ENCODE results near the gene RSAD2. TPM values are rescaled to one million over a fixed set of nuclear protein-coding genes. Genes with fewer than 3 reads are reported as not detected.
A peak's percentile ranks its signal among the peaks of the same experiment; 100 is the strongest.
"Not testable (repeated sequence)": the region's sequence is repeated elsewhere in the genome, so short reads cannot be mapped to it uniquely, and the experiment has no call there.

Gene RSAD2
- total RNA-seq, 1 experiment from 2014 or later, result 6.9 TPM

DNA sequence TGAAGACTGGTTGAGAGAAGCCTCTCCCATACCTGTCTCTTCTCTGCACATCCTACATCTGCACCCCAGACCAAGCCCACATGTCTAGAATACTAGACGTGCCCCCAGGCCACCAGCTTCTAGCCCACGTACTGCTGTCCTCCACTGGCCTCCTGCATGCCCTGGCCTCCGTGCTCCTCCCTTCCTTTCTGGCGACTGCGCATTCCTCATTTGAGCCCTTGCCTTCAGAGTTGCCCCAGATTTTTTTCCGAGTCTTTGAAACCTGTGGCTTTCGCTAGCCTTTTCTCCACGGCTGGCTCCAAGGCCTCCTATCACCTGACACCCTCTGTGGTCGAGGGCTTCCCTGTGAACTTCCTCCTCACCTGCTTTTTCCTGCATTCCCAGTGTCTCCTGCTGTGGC is 50.9 kb downstream of the RSAD2 start:
- Histone ChIP-seq H3K36me3 (no peaks in the 10 kb centered on the region), H3K9me3 (no peaks in the 10 kb centered on the region), H3K4me3 (no peak overlapping the region), H3K27me3 (no peaks in the 10 kb centered on the region)
- no peak for DNase-seq

GRCh38 chr2:6929196-6929819 is 51.7 kb downstream of the RSAD2 start:
- peak; percentile 15 for DNase-seq
- Histone ChIP-seq H3K9me3 (no peaks in the 10 kb centered on the region), H3K27me3 (no peaks in the 10 kb centered on the region), H3K4me3 (no peak overlapping the region), H3K36me3 (no peaks in the 10 kb centered on the region)

DNA sequence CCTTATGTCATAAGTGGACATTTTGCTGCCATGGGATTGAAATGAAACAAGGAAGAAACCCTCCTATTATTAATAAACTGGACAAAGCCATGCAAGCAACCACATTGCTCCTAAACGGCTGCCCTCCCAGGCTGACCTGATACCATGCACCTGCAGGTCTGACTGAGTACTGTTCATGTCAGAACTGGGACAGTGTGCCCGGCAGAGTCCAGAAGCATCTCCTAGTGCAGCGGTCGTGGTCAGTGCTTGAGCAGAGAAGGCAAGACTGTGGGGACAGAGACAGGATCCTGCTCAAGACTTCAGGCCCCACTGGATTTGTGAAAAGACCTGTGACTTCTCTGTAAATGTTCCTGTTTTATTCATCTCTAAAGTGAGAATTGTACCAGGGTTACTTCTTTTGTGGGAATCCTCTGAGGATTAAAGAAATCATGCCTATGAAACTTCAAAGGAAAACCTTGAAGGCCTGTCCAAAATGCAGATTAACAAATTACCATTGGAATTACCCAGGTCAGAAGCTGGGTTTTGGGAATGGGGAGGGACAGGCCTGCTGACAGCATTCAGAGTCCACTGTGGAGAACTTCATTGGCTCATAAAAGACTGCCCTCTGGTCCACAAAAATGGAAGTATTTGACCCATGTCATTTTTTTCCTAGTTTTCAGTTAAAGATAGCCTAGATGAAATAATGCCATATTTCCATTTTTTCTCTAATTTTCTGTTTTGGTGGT is 53.5 kb downstream of the RSAD2 start:
- Histone ChIP-seq H3K9me3 (no peaks in the 10 kb centered on the region), H3K4me3 (no peak overlapping the region), H3K36me3 (no peaks in the 10 kb centered on the region), H3K27me3 (no peaks in the 10 kb centered on the region)
- DNase-seq, result no peak

- no peak for DNase-seq
- Histone ChIP-seq H3K9me3 (no peaks in the 10 kb centered on the region), H3K36me3 (no peaks in the 10 kb centered on the region), H3K27me3 (no peaks in the 10 kb centered on the region), H3K4me3 (no peak overlapping the region)
These were observed 54.2 kb downstream of the RSAD2 start for GRCh38 chr2:6931753-6932152.

GRCh38 chr2:6932206-6932605 is 54.6 kb downstream of the RSAD2 start:
- H3K36me3 ChIP-seq, result no peaks in the 10 kb centered on the region
- H3K27me3 ChIP-seq, result no peaks in the 10 kb centered on the region

DNA sequence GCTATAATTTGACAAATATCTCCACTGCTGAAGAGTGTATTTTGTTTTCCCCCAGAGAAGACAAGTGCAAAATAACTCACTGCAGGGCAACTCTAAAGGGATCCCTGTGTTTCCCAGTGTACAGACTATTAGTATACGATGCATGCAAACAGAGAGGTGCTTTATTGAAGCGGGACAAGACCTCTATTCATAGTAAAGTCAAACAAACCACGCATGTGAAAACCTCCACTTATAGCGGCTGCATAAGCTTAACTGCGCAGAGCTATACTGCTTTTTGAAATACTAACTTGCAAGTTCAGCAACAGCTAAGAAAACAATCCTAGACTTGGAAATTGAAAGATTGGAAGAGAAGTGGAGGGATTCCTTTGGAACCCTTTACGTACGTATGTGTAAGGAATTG is 55.3 kb downstream of the RSAD2 start:
- no peak for DNase-seq
- no peaks in the 10 kb centered on the region for H3K36me3 ChIP-seq
- no peaks in the 10 kb centered on the region for H3K27me3 ChIP-seq
- no peak overlapping the region for H3K4me3 ChIP-seq
- H3K9me3 ChIP-seq, result no peaks in the 10 kb centered on the region

More at GRCh38 chr2:6932206-6932605, 54.6 kb downstream of the RSAD2 start:
- H3K9me3 ChIP-seq, result no peaks in the 10 kb centered on the region
- no peak overlapping the region for H3K4me3 ChIP-seq
- no peak for DNase-seq

- no peak for DNase-seq
- H3K36me3 ChIP-seq, result no peaks in the 10 kb centered on the region
- H3K4me3 ChIP-seq, result no peak overlapping the region
- no peaks in the 10 kb centered on the region for H3K27me3 ChIP-seq
- no peaks in the 10 kb centered on the region for H3K9me3 ChIP-seq
These were observed 56.3 kb downstream of the RSAD2 start for GRCh38 chr2:6933911-6934310.

- Histone ChIP-seq H3K4me3 (no peak overlapping the region), H3K36me3 (no peaks in the 10 kb centered on the region), H3K9me3 (no peaks in the 10 kb centered on the region), H3K27me3 (no peaks in the 10 kb centered on the region)
- DNase-seq, result no peak
These were observed 56.8 kb downstream of the RSAD2 start for GRCh38 chr2:6934345-6934744.

DNA sequence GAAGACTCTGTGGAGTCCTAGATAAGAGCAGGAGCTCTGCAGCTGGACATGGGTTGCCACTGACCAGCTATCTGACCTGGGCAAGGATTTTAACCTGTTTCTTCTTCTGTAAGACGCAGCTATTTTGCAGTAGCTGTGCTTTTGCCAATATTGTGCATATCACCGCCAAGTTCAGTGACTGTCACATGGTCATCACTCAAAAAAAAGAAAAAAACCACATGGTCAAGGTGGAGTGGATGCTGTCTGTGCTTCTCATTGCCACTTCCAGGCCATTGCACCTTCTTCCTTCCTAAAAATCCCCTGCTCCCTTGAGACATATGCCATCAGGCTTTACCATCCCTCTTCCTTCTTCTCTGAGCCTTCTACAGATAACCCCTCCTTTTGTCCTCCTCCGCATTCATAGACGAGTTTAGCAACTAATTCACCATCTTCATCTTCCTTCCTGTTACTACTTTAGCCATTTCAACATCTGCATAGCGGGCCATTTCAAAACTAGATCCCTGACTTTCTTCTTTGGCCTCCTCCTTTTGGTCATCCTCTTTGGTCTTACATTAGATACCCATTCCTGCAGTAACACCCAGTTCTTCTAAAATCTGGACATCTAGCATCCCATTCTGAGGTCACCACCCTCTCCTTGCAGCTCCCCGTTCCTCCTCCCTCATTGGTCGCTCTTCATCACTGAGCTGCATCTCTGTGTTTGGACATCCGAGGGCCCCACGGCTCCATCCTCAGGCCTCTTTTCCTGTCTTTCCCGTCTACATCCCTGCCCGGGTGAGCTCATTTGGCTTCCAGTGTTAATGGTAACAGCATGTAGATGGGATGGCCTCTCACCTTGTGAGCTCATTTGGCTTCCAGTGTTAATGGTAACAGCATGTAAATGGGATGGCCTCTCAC is 57.4 kb downstream of the RSAD2 start:
- Histone ChIP-seq H3K9me3 (no peaks in the 10 kb centered on the region), H3K27me3 (no peaks in the 10 kb centered on the region), H3K4me3 (no peak overlapping the region), H3K36me3 (no peaks in the 10 kb centered on the region)
- no peak for DNase-seq

DNA sequence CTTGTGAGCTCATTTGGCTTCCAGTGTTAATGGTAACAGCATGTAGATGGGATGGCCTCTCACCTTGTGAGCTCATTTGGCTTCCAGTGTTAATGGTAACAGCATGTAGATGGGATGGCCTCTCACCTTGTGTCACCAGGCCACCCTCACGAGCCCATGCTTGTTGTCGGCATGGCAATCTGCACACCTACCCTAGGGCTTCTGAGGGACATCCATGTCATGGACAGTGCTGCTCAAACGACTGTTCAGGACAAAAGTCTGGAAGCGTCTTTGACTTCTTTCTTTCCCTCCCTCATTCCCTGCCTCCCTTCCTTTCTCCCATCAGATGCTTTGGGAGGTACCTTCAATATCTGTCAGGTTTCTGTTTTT is 58.1 kb downstream of the RSAD2 start:
- DNase-seq, result not testable (repeated sequence)

DNA sequence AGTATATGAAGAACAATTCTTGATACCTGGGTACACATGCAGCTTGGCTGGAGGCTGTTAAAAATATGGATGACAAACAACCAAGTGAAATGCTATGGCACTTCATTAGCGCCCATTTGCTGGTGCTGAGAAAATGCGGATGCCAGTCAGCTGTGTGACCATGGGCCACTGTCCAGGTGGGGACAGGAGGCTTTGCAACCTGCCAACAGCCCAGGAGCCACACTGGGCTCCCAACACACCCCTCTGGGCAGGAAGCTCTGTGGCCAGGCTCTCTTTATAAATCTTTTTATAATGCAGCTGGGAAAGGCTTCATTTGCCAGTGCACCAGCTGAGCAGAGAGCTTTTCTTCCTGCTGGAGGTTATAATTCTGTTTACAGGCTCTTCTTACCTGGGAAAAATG is 59.6 kb downstream of the RSAD2 start:
- Histone ChIP-seq H3K4me3 (no peak overlapping the region), H3K36me3 (no peaks in the 10 kb centered on the region), H3K9me3 (no peaks in the 10 kb centered on the region), H3K27me3 (no peaks in the 10 kb centered on the region)
- no peak for DNase-seq

More for the DNA sequence above, 58.1 kb downstream of the RSAD2 start:
- H3K9me3 ChIP-seq, H3K4me3 ChIP-seq, H3K27me3 ChIP-seq, H3K36me3 ChIP-seq: not testable (repeated sequence)

GRCh38 chr2:6937582-6937981 is 60.0 kb downstream of the RSAD2 start:
- no peak overlapping the region for H3K4me3 ChIP-seq
- H3K36me3 ChIP-seq, result no peaks in the 10 kb centered on the region
- DNase-seq, result no peak
- H3K9me3 ChIP-seq, result no peaks in the 10 kb centered on the region
- H3K27me3 ChIP-seq, result no peaks in the 10 kb centered on the region

- DNase-seq, result no peak
- Histone ChIP-seq H3K9me3 (no peaks in the 10 kb centered on the region), H3K36me3 (no peaks in the 10 kb centered on the region), H3K4me3 (no peak overlapping the region), H3K27me3 (no peaks in the 10 kb centered on the region)
These were observed 61.5 kb downstream of the RSAD2 start for GRCh38 chr2:6939071-6939470.

- H3K4me3 ChIP-seq, result no peak overlapping the region
- no peaks in the 10 kb centered on the region for H3K36me3 ChIP-seq
- no peaks in the 10 kb centered on the region for H3K27me3 ChIP-seq
- no peak for DNase-seq
- H3K9me3 ChIP-seq, result no peaks in the 10 kb centered on the region
These were observed 63.2 kb downstream of the RSAD2 start for GRCh38 chr2:6940820-6941219.

DNA sequence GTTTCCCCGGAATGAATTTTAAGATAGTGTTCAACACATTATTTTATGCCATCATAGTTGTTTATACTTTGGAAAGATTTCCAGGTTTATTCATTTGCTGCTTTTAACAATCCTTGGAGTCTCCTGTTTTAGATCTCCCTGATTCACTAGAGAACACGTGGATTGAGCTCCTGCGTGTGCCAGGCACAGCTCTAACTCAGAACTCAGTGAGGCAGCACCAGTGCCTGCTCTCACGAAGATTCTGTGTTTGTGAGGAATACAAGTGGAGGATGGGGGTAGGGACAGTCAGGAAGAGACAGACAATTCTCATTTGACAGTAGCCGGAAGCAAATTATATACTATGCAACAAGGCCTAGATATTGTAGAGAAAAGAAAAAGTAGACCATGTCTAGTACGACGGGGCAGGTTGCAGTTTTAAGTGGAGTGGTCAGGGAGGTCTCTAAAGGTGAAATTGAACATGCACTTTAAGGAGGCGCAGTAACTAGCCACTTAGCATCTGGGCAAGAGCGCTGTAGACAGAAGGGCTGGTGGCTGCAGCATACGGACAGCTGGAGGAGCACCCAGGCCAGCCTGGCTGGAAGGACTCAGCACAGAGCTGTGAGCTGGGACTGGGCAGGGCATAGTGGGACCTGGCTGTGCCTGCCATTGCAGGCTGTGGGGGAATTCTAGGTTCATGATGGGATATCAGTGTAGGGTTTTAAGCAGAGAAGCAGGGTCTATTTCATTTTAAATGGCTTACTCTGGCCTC is 63.9 kb downstream of the RSAD2 start:
- Histone ChIP-seq H3K36me3 (no peaks in the 10 kb centered on the region), H3K4me3 (no peak overlapping the region), H3K9me3 (no peaks in the 10 kb centered on the region), H3K27me3 (no peaks in the 10 kb centered on the region)
- DNase-seq, result no peak

DNA sequence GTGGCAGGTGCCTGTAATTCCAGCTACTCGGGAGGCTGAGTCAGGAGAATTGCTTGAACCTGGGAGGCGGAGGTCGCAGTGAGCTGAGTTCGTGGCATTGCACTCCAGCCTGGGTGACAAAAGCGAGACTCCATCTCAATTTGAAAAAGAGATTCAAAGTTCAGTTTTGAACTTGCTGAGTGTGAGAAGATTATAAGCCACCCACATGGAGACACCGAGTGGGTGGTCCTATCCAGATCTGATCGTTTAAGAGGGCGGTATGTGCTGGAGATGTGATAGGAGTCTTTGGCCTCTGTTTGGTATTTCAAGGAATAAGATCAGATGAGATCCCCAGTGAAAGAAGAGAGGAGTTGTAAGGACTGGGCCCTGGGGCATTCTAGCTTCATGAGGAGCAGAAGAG is 65.3 kb downstream of the RSAD2 start:
- H3K9me3 ChIP-seq, result no peaks in the 10 kb centered on the region
- no peaks in the 10 kb centered on the region for H3K27me3 ChIP-seq
- DNase-seq, result no peak
- H3K4me3 ChIP-seq, result no peak overlapping the region
- no peaks in the 10 kb centered on the region for H3K36me3 ChIP-seq

DNA sequence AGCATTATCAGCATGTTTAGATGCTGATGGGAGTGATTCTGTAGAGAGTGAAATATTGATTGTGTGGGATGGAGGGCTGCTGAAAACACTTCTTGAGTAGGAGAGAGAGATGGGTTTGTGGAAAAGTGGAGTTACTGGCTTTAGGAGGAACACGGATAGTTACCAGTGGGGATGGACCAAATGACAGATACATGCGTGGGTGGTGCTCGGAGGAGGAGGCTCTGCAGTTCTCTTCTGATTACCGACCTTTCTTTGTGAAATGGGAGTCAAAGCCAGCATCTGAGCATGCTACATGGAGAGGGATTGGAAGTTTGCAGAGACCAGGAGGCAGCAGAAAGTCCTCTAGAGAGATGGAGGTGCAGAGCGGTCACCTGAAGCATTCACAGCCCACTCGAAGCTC is 65.9 kb downstream of the RSAD2 start:
- no peak for DNase-seq
- Histone ChIP-seq H3K4me3 (no peak overlapping the region), H3K9me3 (no peaks in the 10 kb centered on the region), H3K36me3 (no peaks in the 10 kb centered on the region), H3K27me3 (no peaks in the 10 kb centered on the region)
